ENCODE data around the gene PAX2.

The PAX2 gene

GRCh38 chr10:100826983-100827818 is 81.8 kb downstream of the PAX2 start:
- H3K27me3 ChIP-seq (replicated peaks; ENCODE audit: insufficient read depth, low read length): peaks cover 88% of the 10 kb centered on the region

GRCh38 chr10:100827819-100828737 is 82.7 kb downstream of the PAX2 start:
- no peaks in the 10 kb centered on the region for H3F3A ChIP-seq (ENCODE audit: insufficient read depth, low read length)
- H3K4me1 ChIP-seq (ENCODE audit: low read length): 0 out of 2 replicates have a peak, but pooled peaks cover 8% of the 10 kb centered on the region
- peak; percentile 58 for DNase-seq
- no peaks in the 10 kb centered on the region for H3K9me2 ChIP-seq (replicated peaks; ENCODE audit: insufficient read depth, low read length)
- peak overlapping the region; percentile 60 for H3K4me3 ChIP-seq (ENCODE audit: low read length)
- H3K36me3 ChIP-seq (replicated peaks; ENCODE audit: insufficient read depth, low read length): no peaks in the 10 kb centered on the region
- peaks cover 88% of the 10 kb centered on the region for H3K27me3 ChIP-seq (replicated peaks; ENCODE audit: insufficient read depth, low read length)
- no peak overlapping the region for H3K27ac ChIP-seq (ENCODE audit: low read length)
- H3K9me3 ChIP-seq (replicated peaks; ENCODE audit: insufficient read depth, low read length): no peaks in the 10 kb centered on the region
- TF ChIP-seq, protein P1, sequence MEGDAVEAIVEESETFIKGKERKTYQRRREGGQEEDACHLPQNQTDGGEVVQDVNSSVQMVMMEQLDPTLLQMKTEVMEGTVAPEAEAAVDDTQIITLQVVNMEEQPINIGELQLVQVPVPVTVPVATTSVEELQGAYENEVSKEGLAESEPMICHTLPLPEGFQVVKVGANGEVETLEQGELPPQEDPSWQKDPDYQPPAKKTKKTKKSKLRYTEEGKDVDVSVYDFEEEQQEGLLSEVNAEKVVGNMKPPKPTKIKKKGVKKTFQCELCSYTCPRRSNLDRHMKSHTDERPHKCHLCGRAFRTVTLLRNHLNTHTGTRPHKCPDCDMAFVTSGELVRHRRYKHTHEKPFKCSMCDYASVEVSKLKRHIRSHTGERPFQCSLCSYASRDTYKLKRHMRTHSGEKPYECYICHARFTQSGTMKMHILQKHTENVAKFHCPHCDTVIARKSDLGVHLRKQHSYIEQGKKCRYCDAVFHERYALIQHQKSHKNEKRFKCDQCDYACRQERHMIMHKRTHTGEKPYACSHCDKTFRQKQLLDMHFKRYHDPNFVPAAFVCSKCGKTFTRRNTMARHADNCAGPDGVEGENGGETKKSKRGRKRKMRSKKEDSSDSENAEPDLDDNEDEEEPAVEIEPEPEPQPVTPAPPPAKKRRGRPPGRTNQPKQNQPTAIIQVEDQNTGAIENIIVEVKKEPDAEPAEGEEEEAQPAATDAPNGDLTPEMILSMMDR (IDR thresholded peaks at IDR 0.05; ENCODE audit: low read length): peak; percentile 21; the same call in 1 of the 2 replicates
- TF ChIP-seq EZH2phosphoT487 (IDR thresholded peaks at IDR 0.05; ENCODE audit: low read length): no peak
- no peak for TF ChIP-seq EZH2 (optimal IDR thresholded peaks at IDR 0.05; ENCODE audit: low read depth, low read length)
- H3K9ac ChIP-seq (ENCODE audit: low read length): no peak overlapping the region
- no peaks in the 10 kb centered on the region for H4K20me1 ChIP-seq (ENCODE audit: insufficient read depth, low read length)
- H3K79me2 ChIP-seq (ENCODE audit: low read length): no peaks in the 10 kb centered on the region
- peak overlapping the region; percentile 74 for H2AFZ ChIP-seq (ENCODE audit: low read length)
- H3K4me2 ChIP-seq (ENCODE audit: low read depth, low read length): peak overlapping the region; percentile 96

More at GRCh38 chr10:100826983-100827818, 81.8 kb downstream of the PAX2 start:
- TF ChIP-seq, protein P1 (IDR thresholded peaks at IDR 0.05; ENCODE audit: low read length): no peak; the same call in 1 of the 2 replicates
- TF ChIP-seq EZH2phosphoT487 (IDR thresholded peaks at IDR 0.05; ENCODE audit: low read length): no peak
- TF ChIP-seq EZH2 (optimal IDR thresholded peaks at IDR 0.05; ENCODE audit: low read depth, low read length): no peak
- H3K9ac ChIP-seq (ENCODE audit: low read length): no peak overlapping the region
- H3K9me2 ChIP-seq (replicated peaks; ENCODE audit: insufficient read depth, low read length): no peaks in the 10 kb centered on the region
- H4K20me1 ChIP-seq (ENCODE audit: insufficient read depth, low read length): no peaks in the 10 kb centered on the region
- H3K4me2 ChIP-seq (ENCODE audit: low read depth, low read length): peak overlapping the region; percentile 96
- 0 out of 2 replicates have a peak, but pooled peaks cover 8% of the 10 kb centered on the region for H3K4me1 ChIP-seq (ENCODE audit: low read length)
- no peak for DNase-seq
- peak overlapping the region; percentile 60 for H3K4me3 ChIP-seq (ENCODE audit: low read length)
- H3K27ac ChIP-seq (ENCODE audit: low read length): no peak overlapping the region
- no peaks in the 10 kb centered on the region for H3K79me2 ChIP-seq (ENCODE audit: low read length)
- H3K36me3 ChIP-seq (replicated peaks; ENCODE audit: insufficient read depth, low read length): no peaks in the 10 kb centered on the region
- no peaks in the 10 kb centered on the region for H3K9me3 ChIP-seq (replicated peaks; ENCODE audit: insufficient read depth, low read length)
- peak overlapping the region; percentile 59 for H2AFZ ChIP-seq (ENCODE audit: low read length)
- no peaks in the 10 kb centered on the region for H3F3A ChIP-seq (ENCODE audit: insufficient read depth, low read length)

DNA sequence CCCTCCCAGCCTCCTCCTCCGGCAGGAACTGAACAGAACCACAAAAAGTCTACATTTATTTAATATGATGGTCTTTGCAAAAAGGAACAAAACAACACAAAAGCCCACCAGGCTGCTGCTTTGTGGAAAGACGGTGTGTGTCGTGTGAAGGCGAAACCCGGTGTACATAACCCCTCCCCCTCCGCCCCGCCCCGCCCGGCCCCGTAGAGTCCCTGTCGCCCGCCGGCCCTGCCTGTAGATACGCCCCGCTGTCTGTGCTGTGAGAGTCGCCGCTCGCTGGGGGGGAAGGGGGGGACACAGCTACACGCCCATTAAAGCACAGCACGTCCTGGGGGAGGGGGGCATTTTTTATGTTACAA is 83.3 kb downstream of the PAX2 start:
- Histone ChIP-seq H4K20me1 (ENCODE audit: insufficient read depth, low read length) (no peaks in the 10 kb centered on the region), H3K4me2 (ENCODE audit: low read depth, low read length) (peak overlapping the region; percentile 96), H3K9ac (ENCODE audit: low read length) (no peak overlapping the region), H2AFZ (ENCODE audit: low read length) (peak overlapping the region; percentile 74), H3K4me1 (ENCODE audit: low read length) (0 out of 2 replicates have a peak, but pooled peaks cover 8% of the 10 kb centered on the region), H3K36me3 (replicated peaks; ENCODE audit: insufficient read depth, low read length) (no peaks in the 10 kb centered on the region), H3K79me2 (ENCODE audit: low read length) (no peaks in the 10 kb centered on the region), H3K4me3 (ENCODE audit: low read length) (peak overlapping the region; percentile 60), H3K27ac (ENCODE audit: low read length) (no peak overlapping the region), H3K27me3 (replicated peaks; ENCODE audit: insufficient read depth, low read length) (peaks cover 89% of the 10 kb centered on the region), H3K9me3 (replicated peaks; ENCODE audit: insufficient read depth, low read length) (no peaks in the 10 kb centered on the region), H3K9me2 (replicated peaks; ENCODE audit: insufficient read depth, low read length) (no peaks in the 10 kb centered on the region), H3F3A (ENCODE audit: insufficient read depth, low read length) (no peaks in the 10 kb centered on the region)
- DNase-seq: peak; percentile 33
- TF ChIP-seq, protein P1 (IDR thresholded peaks at IDR 0.05; ENCODE audit: low read length): no peak
- TF ChIP-seq EZH2phosphoT487 (IDR thresholded peaks at IDR 0.05; ENCODE audit: low read length): no peak
- no peak for TF ChIP-seq EZH2 (optimal IDR thresholded peaks at IDR 0.05; ENCODE audit: low read depth, low read length)
